HepG2 (cell line): ENCODE measurements around the gene PGGT1B. TPM values are rescaled to one million over a fixed set of nuclear protein-coding genes. Genes with fewer than 3 reads are reported as not detected.

ENCODE experiments used
- CTCF ChIP-seq: sonication (generic); formaldehyde crosslinking; IDR thresholded peaks from 2 replicates; pipeline ENCODE4 v1.5.0; 2020; ENCODE audit warnings: mild to moderate bottlenecking, missing genetic modification reagents, moderate library complexity
- ERF ChIP-seq: IDR thresholded peaks from 2 replicates; pipeline ENCODE4 v1.6.1; 2018; ENCODE audit warnings: missing biosample characterization, missing genetic modification reagents
- IRF2 ChIP-seq: IDR thresholded peaks from 2 replicates; pipeline ENCODE4 v1.6.1; 2018; ENCODE audit warnings: missing genetic modification reagents, missing compliant biosample characterization
- LRRFIP1 ChIP-seq: sonication (generic); formaldehyde crosslinking; conservative IDR thresholded peaks from 2 replicates; pipeline ENCODE4 v1.4.0; 2020; ENCODE audit warnings: missing genetic modification reagents
- NKX3-1 ChIP-seq: sonication (generic); formaldehyde crosslinking; IDR thresholded peaks from 2 replicates; pipeline ENCODE4 v1.5.0; 2020; ENCODE audit warnings: missing genetic modification reagents
- NR1H2 ChIP-seq: sonication (generic); formaldehyde crosslinking; IDR thresholded peaks from 2 replicates; pipeline ENCODE4 v1.8.1; 2022; ENCODE audit warnings: low read depth, missing genetic modification reagents, borderline replicate concordance
- NR3C1 ChIP-seq: sonication (generic); formaldehyde crosslinking; IDR thresholded peaks from 2 replicates; pipeline ENCODE4 v1.4.0; 2020; ENCODE audit warnings: missing genetic modification reagents
- ONECUT2 ChIP-seq: sonication (generic); formaldehyde crosslinking; IDR thresholded peaks from 2 replicates; pipeline ENCODE4 v1.4.0; 2020; ENCODE audit warnings: missing genetic modification reagents
- PCBP2 ChIP-seq: fragments of 200-400 bp; formaldehyde crosslinking; optimal IDR thresholded peaks from 2 replicates; pipeline ENCODE3; 2018; ENCODE audit warnings: low read length, low read depth; ENCODE audit not compliant: poor library complexity, severe bottlenecking
- PRMT3 ChIP-seq: sonication (generic); formaldehyde crosslinking; IDR thresholded peaks from 2 replicates; pipeline ENCODE4 v1.8.1; 2022; ENCODE audit warnings: low read depth, mild to moderate bottlenecking, moderate library complexity, missing genetic modification reagents, borderline replicate concordance
- RORA ChIP-seq: sonication (generic); formaldehyde crosslinking; IDR thresholded peaks from 2 replicates; pipeline ENCODE4 v1.5.0; 2020; ENCODE audit warnings: mild to moderate bottlenecking, missing genetic modification reagents, moderate library complexity
- SOX13 ChIP-seq, 3 experiments: fragments of 450-650 bp in 1 of 3; sonication (generic) in 1 of 3; formaldehyde crosslinking in 1 of 3; IDR thresholded peaks in 2 of 3; conservative IDR thresholded peaks in 1 of 3; 2 replicates each; pipeline versions ENCODE4 v1.5.0 to v1.6.1; 2016 to 2020; ENCODE audit warnings: antibody characterized with exemption in 1 of 3, mild to moderate bottlenecking in 1 of 3, missing compliant biosample characterization in 1 of 3, missing genetic modification reagents in 1 of 3, moderate library complexity in 1 of 3
- SP2 ChIP-seq: sonication (generic); formaldehyde crosslinking; IDR thresholded peaks from 2 replicates; pipeline ENCODE4 v1.5.1; 2020; ENCODE audit warnings: mild to moderate bottlenecking, missing genetic modification reagents
- U2AF2 ChIP-seq: fragments of 200-400 bp; formaldehyde crosslinking; IDR thresholded peaks from 2 replicates; pipeline ENCODE4 v1.6.1; 2017; ENCODE audit warnings: low read depth, mild to moderate bottlenecking, low read length
- ZBTB25 ChIP-seq: IDR thresholded peaks from 2 replicates; pipeline ENCODE4 v1.6.1; 2018; ENCODE audit warnings: missing genetic modification reagents
- ZBTB38 ChIP-seq: sonication (generic); formaldehyde crosslinking; IDR thresholded peaks from 2 replicates; pipeline ENCODE4 v1.5.1; 2020; ENCODE audit warnings: mild to moderate bottlenecking, missing genetic modification reagents
- ZNF17 ChIP-seq: sonication (generic); formaldehyde crosslinking; IDR thresholded peaks from 2 replicates; pipeline ENCODE4 v1.5.0; 2020; ENCODE audit warnings: mild to moderate bottlenecking, missing genetic modification reagents
- ZNF225 ChIP-seq: sonication (generic); formaldehyde crosslinking; IDR thresholded peaks from 2 replicates; pipeline ENCODE4 v1.4.0; 2020; ENCODE audit warnings: mild to moderate bottlenecking, missing genetic modification reagents
- ZNF24 ChIP-seq: fragments of 450-650 bp; IDR thresholded peaks from 2 replicates; pipeline ENCODE4 v1.6.1; 2017; ENCODE audit warnings: antibody characterized with exemption, mild to moderate bottlenecking
- ZNF432 ChIP-seq: sonication (generic); formaldehyde crosslinking; IDR thresholded peaks from 2 replicates; pipeline ENCODE4 v1.5.0; 2020; ENCODE audit warnings: missing genetic modification reagents, mild to moderate bottlenecking, borderline replicate concordance
- ZNF724P ChIP-seq: sonication (generic); formaldehyde crosslinking; IDR thresholded peaks from 2 replicates; pipeline ENCODE4 v1.8.0; 2022; ENCODE audit warnings: missing genetic modification reagents, borderline replicate concordance
- ZNF788 ChIP-seq: sonication (generic); formaldehyde crosslinking; IDR thresholded peaks from 2 replicates; pipeline ENCODE4 v1.5.0; 2020; ENCODE audit warnings: mild to moderate bottlenecking, missing genetic modification reagents, borderline replicate concordance
- ZNF850 ChIP-seq: sonication (generic); formaldehyde crosslinking; conservative IDR thresholded peaks from 2 replicates; pipeline ENCODE4 v1.9.0; 2021; ENCODE audit warnings: mild to moderate bottlenecking, missing genetic modification reagents
- polyA plus RNA-seq, 8 experiments: library from polyadenylated mRNA; depleted of rRNA in 3 of 8; stranded (reverse) in 7 of 8; unstranded in 1 of 8; fragments of >200 nt; fragmentation: Illumina TruSeq in 4 of 8; extraction: Trizol in 4 of 8; gene quantifications; 2 replicates each; pipeline versions ENCODE4 v1.2.1 to v1.2.3, GENCODE V29; 2011 to 2016; ENCODE audit warnings: low read depth in 4 of 8, missing spikeins in 1 of 8, mixed read lengths in 1 of 8; ENCODE audit not compliant: insufficient read depth in 1 of 8
- total RNA-seq, 5 experiments: library from RNA; depleted of rRNA; stranded (reverse); fragments of >200 nt; fragmentation: Illumina TruSeq; extraction: Trizol; gene quantifications; 2 replicates each; pipeline ENCODE4 v1.2.3, GENCODE V29; 2016; ENCODE audit warnings: low read depth in 1 of 5

Gene PGGT1B
- total and polyA plus RNA-seq, 2 of the 13 experiments (the other 11 are each of a cell fraction or from before 2014, with no cell fraction given), result 2.4 to 42.7 TPM

GRCh38 chr5:115262321-115263077, at the start of gene PGGT1B (continued):
- no peak for TF ChIP-seq PRMT3
- TF ChIP-seq NR3C1, result no peak
- no peak for TF ChIP-seq ZBTB25 (CRISPR knock-in tag)
- peak; percentile 87; the same call in 1 of the 2 replicates for TF ChIP-seq ZNF788 (CRISPR knock-in tag)
- peak; percentile 94 for TF ChIP-seq ZBTB38 (CRISPR knock-in tag)
- no peak for TF ChIP-seq ZNF225 (CRISPR knock-in tag)
- no peak for TF ChIP-seq SP2 (CRISPR knock-in tag)
- no peak for TF ChIP-seq U2AF2
- no peak for TF ChIP-seq PCBP2
- no peak for TF ChIP-seq LRRFIP1 (CRISPR knock-in tag)
- no peak for TF ChIP-seq ZNF17 (CRISPR knock-in tag)
- TF ChIP-seq IRF2, result peak; percentile 76
- no peak for TF ChIP-seq ZNF724P
- TF ChIP-seq ZNF24, result no peak
- TF ChIP-seq ZNF432 (CRISPR knock-in tag), result no peak; the same call in 1 of the 2 replicates
- TF ChIP-seq ERF (CRISPR knock-in tag), result peak; percentile 53
- TF ChIP-seq ZNF850, result no peak
- no peak for TF ChIP-seq RORA
- no peak for TF ChIP-seq ONECUT2 (CRISPR knock-in tag)
- TF ChIP-seq SOX13 (IDR thresholded peaks at IDR 0.05), result no peak
- TF ChIP-seq SOX13 (CRISPR knock-in tag; conservative IDR thresholded peaks at IDR 0.05 in 1 of 2, IDR thresholded peaks at IDR 0.05 in 1 of 2), result peak in 1 of 2 experiments; percentile 36; a peak in 1 of 4 replicates
- no peak for TF ChIP-seq NR1H2
- TF ChIP-seq CTCF (CRISPR knock-in tag), result 0 out of 2 replicates have a peak, but pooled peaks have one; percentile 20
- TF ChIP-seq NKX3-1, result no peak
